Kidney (tissue), 14 donors: Measurements from ENCODE around the gene ANGPTL4. TPM values are rescaled to one million over a fixed set of nuclear protein-coding genes. Genes with fewer than 3 reads are reported as not detected.
"Not testable (repeated sequence)": the region's sequence is repeated elsewhere in the genome, so short reads cannot be mapped to it uniquely, and the experiment has no call there.

Source experiments
- DNase-seq, 5 donors: peaks; one replicate each; pipeline ENCODE4 v3.0.0-alpha.2; 2013 to 2020
- FAIRE-seq: peaks from 2 replicates; lab custom pipeline; 2012; peaks lifted over from hg19 to GRCh38; lab: Jason Lieb, UNC
- H3K27ac ChIP-seq, 2 donors: one replicate each; pipeline ENCODE4 v1.7.0; 2013; ENCODE audit warnings: low read depth in 2 of 2, low read length in 2 of 2, inconsistent platforms in 1 of 2
- H3K27me3 ChIP-seq: one replicate; pipeline ENCODE4 v1.7.1; 2013; ENCODE audit warnings: low read length, inconsistent platforms; ENCODE audit not compliant: control insufficient read depth, insufficient read depth
- H3K36me3 ChIP-seq, 3 donors: one replicate each; pipeline versions ENCODE4 v1.7.0 to v1.7.1; 2013; ENCODE audit warnings: low read length in 3 of 3, control low read depth in 1 of 3, inconsistent platforms in 1 of 3; ENCODE audit not compliant: insufficient read depth in 3 of 3, control insufficient read depth in 2 of 3
- H3K4me1 ChIP-seq, 3 donors: one replicate each; pipeline versions ENCODE4 v1.7.0 to v1.7.1; 2013; ENCODE audit warnings: low read length in 3 of 3, inconsistent platforms in 1 of 3, low read depth in 1 of 3; ENCODE audit not compliant: control insufficient read depth in 2 of 3, insufficient read depth in 2 of 3
- H3K4me3 ChIP-seq, 3 donors: one replicate each; pipeline versions ENCODE4 v1.7.0 to v1.8.1; 2013; ENCODE audit warnings: low read length in 3 of 3, control low read depth in 1 of 3, inconsistent platforms in 1 of 3
- H3K9ac ChIP-seq, 3 donors: one replicate each; pipeline versions ENCODE4 v1.7.0 to v1.7.1; 2013; ENCODE audit warnings: low read length in 3 of 3, control low read depth in 1 of 3, inconsistent platforms in 1 of 3
- H3K9me3 ChIP-seq, 3 donors: one replicate each; pipeline versions ENCODE4 v1.7.0 to v1.7.1; 2013; ENCODE audit warnings: low read length in 3 of 3, control low read depth in 1 of 3, inconsistent platforms in 1 of 3; ENCODE audit not compliant: control insufficient read depth in 2 of 3, insufficient read depth in 1 of 3
- intact Hi-C: fragments of 100-400 bp; cut with DNase I; formaldehyde crosslinking; loops from one replicate; pipeline ENCODE4 v1.11.1; 2022
- polyA plus RNA-seq: library from polyadenylated mRNA; stranded (reverse); fragments of 350-450 nt; fragmentation: Illumina TruSeq; extraction: RNeasy Lipid Tissue Mini Kit (QIAGEN cat#74804); gene quantifications from one replicate; pipeline ENCODE4 v1.2.3, GENCODE V29; 2014; ENCODE audit warnings: low read depth, low replicate concordance; ENCODE audit not compliant: insufficient read depth
- total RNA-seq: library from RNA; stranded (reverse); fragmentation: NEBNext Ultra II Directional; extraction: Animal tissue kit (Norgen Biotek cat#: 25700); gene quantifications from one replicate; pipeline ENCODE4 v1.2.1, GENCODE V29; 2021
- TF ChIP-seq, protein P1 (sequence below): IDR thresholded peaks from 3 replicates; pipeline ENCODE4 v1.5.1; 2012; ENCODE audit warnings: mild to moderate bottlenecking, moderate library complexity, borderline replicate concordance; ENCODE audit not compliant: insufficient read depth; ENCODE audit errors: extremely low read depth
- donor health status: control.
- donor health status: control.
- donor health status: control.
- donor health status: control.
- donor health status: control.
- donor health status: DM: yes; HTN: yes; CAD: no.
- donor health status: Normal renal cell carcinoma (clear cell type).

Gene ANGPTL4
- total and polyA plus RNA-seq, 2 donors from 2014 or later, result 7.2 to 40.3 TPM

DNA sequence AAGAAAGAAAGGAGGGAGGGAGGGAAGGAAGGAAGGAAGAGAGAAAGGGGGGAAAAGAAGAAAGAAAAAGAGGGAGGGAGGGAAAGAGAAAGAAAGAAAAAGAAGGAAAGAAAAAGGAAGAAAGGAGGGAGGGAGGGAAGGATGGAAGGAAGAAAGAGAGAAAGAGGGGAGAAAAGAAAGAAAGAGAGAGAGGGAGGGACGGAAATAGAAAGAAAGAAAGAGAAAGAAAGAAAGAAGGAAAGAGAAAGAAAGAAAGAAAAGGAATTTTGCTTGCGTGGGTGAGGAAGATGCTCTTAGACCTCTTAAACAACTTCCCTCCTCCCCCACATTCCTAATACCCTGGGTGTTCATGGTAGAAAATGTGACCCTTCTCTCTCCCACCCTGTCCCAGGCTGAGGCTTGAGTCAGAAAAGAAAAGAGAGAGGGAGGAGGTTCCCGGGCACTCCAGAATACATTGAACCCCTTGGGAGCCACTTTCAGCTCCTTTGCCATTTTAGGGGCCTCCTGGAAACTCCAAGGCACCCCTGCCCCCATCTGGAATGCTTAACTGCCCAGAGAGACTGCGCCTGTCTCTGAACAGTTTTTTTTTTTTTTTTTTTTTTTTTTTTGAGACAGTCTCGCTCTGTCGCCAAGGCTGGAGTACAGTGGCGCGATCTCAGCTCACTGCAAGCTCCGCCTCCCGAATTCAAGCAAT, 11.7 kb upstream of the ANGPTL4 start:
- Histone ChIP-seq H3K27ac (no peak overlapping the region), H3K4me1 (peaks cover 0 to 3% (median 0%) of the 10 kb centered on the region in 3 donors), H3K9me3 (peaks cover 0 to 3% (median 0%) of the 10 kb centered on the region in 3 donors), H3K9ac (no peak overlapping the region), H3K36me3 (no peaks in the 10 kb centered on the region), H3K4me3 (peak overlapping the region in 2 of 3 donors; percentile 5 to 21), H3K27me3 (no peaks in the 10 kb centered on the region)
- TF ChIP-seq, protein P1, sequence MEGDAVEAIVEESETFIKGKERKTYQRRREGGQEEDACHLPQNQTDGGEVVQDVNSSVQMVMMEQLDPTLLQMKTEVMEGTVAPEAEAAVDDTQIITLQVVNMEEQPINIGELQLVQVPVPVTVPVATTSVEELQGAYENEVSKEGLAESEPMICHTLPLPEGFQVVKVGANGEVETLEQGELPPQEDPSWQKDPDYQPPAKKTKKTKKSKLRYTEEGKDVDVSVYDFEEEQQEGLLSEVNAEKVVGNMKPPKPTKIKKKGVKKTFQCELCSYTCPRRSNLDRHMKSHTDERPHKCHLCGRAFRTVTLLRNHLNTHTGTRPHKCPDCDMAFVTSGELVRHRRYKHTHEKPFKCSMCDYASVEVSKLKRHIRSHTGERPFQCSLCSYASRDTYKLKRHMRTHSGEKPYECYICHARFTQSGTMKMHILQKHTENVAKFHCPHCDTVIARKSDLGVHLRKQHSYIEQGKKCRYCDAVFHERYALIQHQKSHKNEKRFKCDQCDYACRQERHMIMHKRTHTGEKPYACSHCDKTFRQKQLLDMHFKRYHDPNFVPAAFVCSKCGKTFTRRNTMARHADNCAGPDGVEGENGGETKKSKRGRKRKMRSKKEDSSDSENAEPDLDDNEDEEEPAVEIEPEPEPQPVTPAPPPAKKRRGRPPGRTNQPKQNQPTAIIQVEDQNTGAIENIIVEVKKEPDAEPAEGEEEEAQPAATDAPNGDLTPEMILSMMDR, result no peak
- DNase-seq, result peak in 4 of 5 donors; percentile 50 to 89 (median 67)
- intact Hi-C loops, result no loop called here
- no peak for FAIRE-seq

DNA sequence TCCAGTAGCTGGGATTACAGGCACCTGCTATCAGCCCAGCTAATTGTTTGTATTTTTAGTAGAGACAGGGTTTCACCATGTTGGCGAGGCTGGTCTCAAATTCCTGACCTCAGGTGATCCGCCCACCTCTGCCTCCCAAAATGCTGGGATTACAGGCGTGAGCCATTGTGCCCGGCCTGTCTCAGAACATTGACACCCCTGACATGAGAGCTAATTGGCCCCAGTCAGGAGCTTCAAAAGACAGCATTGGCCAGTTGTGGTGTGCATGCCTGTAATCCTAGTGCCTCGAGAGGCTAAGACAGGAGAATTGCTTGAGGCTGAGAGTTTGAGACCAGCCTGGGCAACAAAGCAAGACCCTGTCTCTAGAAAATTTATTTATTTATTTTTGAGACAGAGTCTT, 11.1 kb upstream of the ANGPTL4 start:
- H3K4me1 ChIP-seq, H3K4me3 ChIP-seq, H3K27me3 ChIP-seq, DNase-seq, intact Hi-C loops, H3K27ac ChIP-seq, H3K9ac ChIP-seq, H3K9me3 ChIP-seq, H3K36me3 ChIP-seq, FAIRE-seq: not testable (repeated sequence)

DNA sequence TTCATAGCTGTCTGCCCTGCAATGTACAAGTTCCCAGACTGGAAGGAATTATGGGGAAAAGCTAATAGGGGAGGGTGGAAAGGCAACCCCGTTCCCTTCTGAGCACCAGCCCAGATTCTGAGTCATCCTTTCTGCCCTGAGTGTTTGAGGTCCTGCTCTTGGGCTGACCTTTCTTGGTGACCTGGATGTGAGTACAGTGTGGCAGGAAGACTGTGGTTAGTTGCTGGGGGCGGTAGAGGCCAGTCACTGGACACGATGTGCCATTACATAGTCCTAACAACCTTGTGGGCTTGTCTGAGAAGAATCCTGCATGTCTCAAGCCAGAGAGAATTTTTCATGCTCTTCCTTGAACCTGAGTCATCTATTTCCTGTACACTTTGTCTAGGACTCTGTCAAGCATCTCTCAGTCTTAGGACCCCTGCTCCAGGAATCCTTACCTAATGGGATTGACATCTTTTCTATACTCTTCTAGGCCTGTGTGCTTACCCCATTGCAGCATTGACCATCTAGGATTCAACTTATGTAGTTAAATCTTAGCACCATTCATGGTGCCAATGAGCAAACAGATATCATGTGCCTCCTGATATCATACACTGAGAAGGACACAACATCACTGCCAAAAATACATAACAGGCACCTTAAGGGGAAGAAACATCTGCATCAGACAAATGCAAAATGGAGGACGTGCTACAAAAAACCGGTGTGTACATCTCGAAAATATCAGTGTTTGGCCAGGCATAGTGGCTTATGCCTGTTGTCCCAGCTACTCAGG, 8.1 kb upstream of the ANGPTL4 start:
- DNase-seq (peak in 1 of 5 donors; percentile 82), FAIRE-seq (no peak)
- H3K36me3 ChIP-seq, result no peaks in the 10 kb centered on the region
- peak overlapping the region in 1 of 2 donors; percentile 14 for H3K27ac ChIP-seq
- H3K27me3 ChIP-seq, result no peaks in the 10 kb centered on the region
- intact Hi-C loops, result no loop called here
- peaks cover 0 to 3% (median 0%) of the 10 kb centered on the region in 3 donors for H3K4me1 ChIP-seq
- no peak overlapping the region for H3K4me3 ChIP-seq
- TF ChIP-seq, protein P1, result no peak
- no peak overlapping the region for H3K9ac ChIP-seq
- peaks cover 0 to 3% (median 0%) of the 10 kb centered on the region in 3 donors for H3K9me3 ChIP-seq

DNA sequence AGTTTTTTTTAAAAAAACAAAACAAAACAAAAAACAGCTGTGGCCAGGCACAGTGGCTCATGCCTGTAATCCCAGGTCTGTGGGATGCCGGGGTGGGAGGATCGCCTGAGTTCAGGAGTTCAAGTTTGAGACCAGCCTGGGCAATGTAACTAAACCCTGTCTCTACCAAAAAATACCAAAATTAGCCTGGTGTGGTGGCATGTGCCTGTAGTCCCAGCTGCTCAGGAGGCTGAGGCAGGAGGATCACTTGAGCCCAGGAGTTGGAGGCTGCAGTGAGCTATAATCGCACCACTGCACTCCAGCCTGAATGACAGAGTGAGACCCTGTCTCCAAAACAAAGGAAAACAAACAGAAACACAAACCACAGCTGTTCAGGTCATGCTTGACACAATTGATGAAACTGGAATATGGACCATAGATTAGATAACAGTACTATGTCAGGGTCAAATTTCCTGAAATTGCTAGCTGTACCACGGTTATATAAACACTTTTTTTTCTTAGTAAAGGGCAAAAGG, 6.9 kb upstream of the ANGPTL4 start:
- intact Hi-C loops, result no loop called here
- H3K9ac ChIP-seq, result no peak overlapping the region
- FAIRE-seq, result no peak
- H3K4me3 ChIP-seq, result no peak overlapping the region
- H3K27me3 ChIP-seq, result no peaks in the 10 kb centered on the region
- no peaks in the 10 kb centered on the region for H3K36me3 ChIP-seq
- H3K9me3 ChIP-seq, result peaks cover 0 to 3% (median 0%) of the 10 kb centered on the region in 3 donors
- H3K27ac ChIP-seq, result no peak overlapping the region
- TF ChIP-seq, protein P1, result no peak
- H3K4me1 ChIP-seq, result peaks cover 0 to 6% (median 1%) of the 10 kb centered on the region in 3 donors
- DNase-seq, result no peak
